Bronchial epithelial cell (primary cell): Measurements from ENCODE around the gene TNS4. TPM values are rescaled to one million over a fixed set of nuclear protein-coding genes. Genes with fewer than 3 reads are reported as not detected.

ENCODE experiments used
- DNase-seq: peaks from one replicate; pipeline ENCODE4 v3.0.0-alpha.2; 2010; ENCODE audit warnings: low read depth
- FAIRE-seq: peaks from 2 replicates; lab custom pipeline; 2011; peaks lifted over from hg19 to GRCh38; lab: Jason Lieb, UNC
- H3K27me3 ChIP-seq: 2 replicates; pipeline ENCODE4 v1.5.1; 2011; ENCODE audit warnings: low read length; ENCODE audit not compliant: control insufficient read depth, insufficient read depth
- H3K36me3 ChIP-seq: 2 replicates; pipeline ENCODE4 v1.5.1; 2011; ENCODE audit warnings: low read length; ENCODE audit not compliant: control insufficient read depth, insufficient read depth
- H3K4me3 ChIP-seq: 2 replicates; pipeline ENCODE4 v1.5.1; 2011; ENCODE audit warnings: mild to moderate bottlenecking, low read depth, low read length, control low read depth
- total RNA-seq: library from RNA; depleted of rRNA; stranded (reverse); fragments of >200 nt; gene quantifications from 2 replicates; pipeline ENCODE4 v1.2.1, GENCODE V29; 2014
- TF ChIP-seq, protein P1 (sequence below): IDR thresholded peaks from 2 replicates; pipeline ENCODE4 v1.5.1; 2011; ENCODE audit warnings: mild to moderate bottlenecking, moderate library complexity, low read length, control low read depth, inconsistent platforms; ENCODE audit not compliant: insufficient read depth, severe bottlenecking

TNS4 gene
- total RNA-seq, 1 donor from 2014 or later, result 27.1 TPM

DNA sequence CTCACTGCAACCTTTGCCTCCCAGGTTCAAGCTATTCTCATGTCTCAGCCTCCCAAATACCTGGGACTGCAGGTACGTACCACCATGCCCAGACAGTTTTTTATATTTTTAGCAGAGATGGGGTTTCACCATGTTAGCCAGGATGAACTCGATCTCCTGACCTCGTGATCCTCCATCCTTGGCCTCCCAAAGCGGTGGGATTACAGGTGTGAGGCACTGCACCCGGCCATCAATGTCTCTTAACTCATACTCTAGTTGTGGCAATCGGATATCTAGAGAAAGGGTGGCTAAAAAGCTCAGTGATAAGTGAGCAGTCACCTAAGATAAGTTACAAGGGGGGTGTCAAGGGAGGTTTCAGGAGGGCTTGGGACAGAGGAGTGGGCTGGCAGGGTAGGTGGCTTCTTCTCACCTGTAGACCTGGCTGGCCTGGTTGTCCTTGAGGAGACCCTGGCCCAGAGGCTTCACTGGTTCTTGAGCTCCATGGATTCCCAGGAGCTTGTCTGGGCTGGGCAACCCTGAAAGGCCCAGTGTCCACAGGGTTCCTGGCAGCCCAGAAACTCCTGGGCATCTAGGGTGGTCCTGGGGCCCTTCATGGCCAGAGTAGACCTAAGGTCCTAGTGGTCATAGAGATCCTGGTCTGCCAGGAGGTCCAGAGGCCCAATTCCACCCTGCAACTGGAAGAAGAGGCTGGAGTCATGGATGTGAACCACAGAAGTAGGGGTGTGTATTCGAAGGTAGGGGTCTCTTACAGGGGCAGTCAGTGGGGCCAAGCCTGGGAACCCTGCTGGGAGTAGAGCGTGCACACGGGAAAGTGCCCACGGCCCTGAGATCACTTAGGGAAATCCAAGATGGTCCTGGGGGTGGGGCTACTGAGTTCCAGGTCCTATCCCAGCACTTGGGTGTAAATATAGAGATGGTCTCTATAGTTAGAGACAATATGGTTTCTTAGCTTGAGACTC lies 70.9 kb downstream of the TNS4 start:
- H3K27me3 ChIP-seq, result no peaks in the 10 kb centered on the region
- no peak overlapping the region for H3K4me3 ChIP-seq
- no peak for FAIRE-seq
- H3K36me3 ChIP-seq, result no peaks in the 10 kb centered on the region
- TF ChIP-seq, protein P1, sequence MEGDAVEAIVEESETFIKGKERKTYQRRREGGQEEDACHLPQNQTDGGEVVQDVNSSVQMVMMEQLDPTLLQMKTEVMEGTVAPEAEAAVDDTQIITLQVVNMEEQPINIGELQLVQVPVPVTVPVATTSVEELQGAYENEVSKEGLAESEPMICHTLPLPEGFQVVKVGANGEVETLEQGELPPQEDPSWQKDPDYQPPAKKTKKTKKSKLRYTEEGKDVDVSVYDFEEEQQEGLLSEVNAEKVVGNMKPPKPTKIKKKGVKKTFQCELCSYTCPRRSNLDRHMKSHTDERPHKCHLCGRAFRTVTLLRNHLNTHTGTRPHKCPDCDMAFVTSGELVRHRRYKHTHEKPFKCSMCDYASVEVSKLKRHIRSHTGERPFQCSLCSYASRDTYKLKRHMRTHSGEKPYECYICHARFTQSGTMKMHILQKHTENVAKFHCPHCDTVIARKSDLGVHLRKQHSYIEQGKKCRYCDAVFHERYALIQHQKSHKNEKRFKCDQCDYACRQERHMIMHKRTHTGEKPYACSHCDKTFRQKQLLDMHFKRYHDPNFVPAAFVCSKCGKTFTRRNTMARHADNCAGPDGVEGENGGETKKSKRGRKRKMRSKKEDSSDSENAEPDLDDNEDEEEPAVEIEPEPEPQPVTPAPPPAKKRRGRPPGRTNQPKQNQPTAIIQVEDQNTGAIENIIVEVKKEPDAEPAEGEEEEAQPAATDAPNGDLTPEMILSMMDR, result no peak
- DNase-seq, result no peak

DNA sequence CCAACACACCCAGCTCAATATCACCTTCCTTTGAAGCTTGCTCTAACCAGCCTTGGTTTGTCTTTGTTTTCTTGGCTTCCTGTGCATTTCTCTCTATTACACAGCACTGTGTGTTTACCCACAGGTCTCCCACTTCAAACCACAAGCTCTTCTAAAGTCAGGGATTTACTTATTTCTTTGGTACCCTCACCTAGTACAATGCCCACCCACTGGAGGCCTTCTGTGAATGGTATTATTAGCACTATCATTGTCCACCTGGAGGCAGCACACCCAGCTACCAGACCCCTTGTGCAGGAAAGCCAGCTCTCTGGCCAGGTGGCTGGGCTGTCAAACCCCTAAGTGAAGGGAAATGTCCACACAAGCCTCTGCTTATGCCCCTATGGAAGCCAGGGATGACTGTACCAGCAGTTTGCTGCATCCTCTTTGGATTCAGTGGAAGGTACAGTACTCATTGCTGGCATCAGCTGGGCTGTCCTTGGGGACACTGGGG lies 74.4 kb downstream of the TNS4 start:
- TF ChIP-seq, protein P1, result no peak
- no peaks in the 10 kb centered on the region for H3K36me3 ChIP-seq
- FAIRE-seq (no peak), DNase-seq (no peak)
- H3K4me3 ChIP-seq, result no peak overlapping the region
- H3K27me3 ChIP-seq, result no peaks in the 10 kb centered on the region

Other genes with a start within 250 kb of the TNS4 start
- gene CDC6, start 213.7 kb downstream of the TNS4 start, total RNA-seq, result 3.4 and 4.6 TPM in 2 replicates
- gene RARA, start 192.4 kb downstream of the TNS4 start, total RNA-seq, result 1.3 and 2.3 TPM in 2 replicates
- 0.13 and 0.53 TPM in 2 replicates for gene GJD3, start 136.9 kb downstream of the TNS4 start, total RNA-seq
- gene TOP2A, start 83.7 kb downstream of the TNS4 start, total RNA-seq, result 0.79 and 2.0 TPM in 2 replicates
- gene IGFBP4, start 58.2 kb downstream of the TNS4 start, total RNA-seq, result 17.3 and 21.9 TPM in 2 replicates
- not detected in 2 replicates for gene CCR7, start 63.8 kb upstream of the TNS4 start, total RNA-seq
- 49.2 and 75.5 TPM in 2 replicates for gene SMARCE1, start 146.2 kb upstream of the TNS4 start, total RNA-seq
- not detected in 2 replicates for gene KRT222, start 163.6 kb upstream of the TNS4 start, total RNA-seq
- 1.6 and 9.1 TPM in 2 replicates for gene KRT24, start 202.1 kb upstream of the TNS4 start, total RNA-seq